D341Med (cell line): ENCODE measurements around the gene AKT2.
A peak's percentile ranks its signal among the peaks of the same experiment; 100 is the strongest.
"Not testable (repeated sequence)": the region's sequence is repeated elsewhere in the genome, so short reads cannot be mapped to it uniquely, and the experiment has no call there.

ENCODE experiments used
- DNase-seq: peaks from one replicate; pipeline ENCODE4 v3.0.0; 2012; ENCODE audit warnings: low spot score

Gene AKT2

GRCh38 chr19:40284501-40285352, at the start of gene AKT2:
Gene AKT2, minus strand, starts transcription at chr19:40285345. Its CDS starts 20,078 bp downstream, at chr19:40265267.
- peak; percentile 90 for DNase-seq

- DNase-seq, result not testable (repeated sequence)
Observed at GRCh38 chr19:40333083-40333482, 47.9 kb upstream of the AKT2 start.

- DNase-seq, result no peak
Observed at GRCh38 chr19:40332669-40333068, 47.5 kb upstream of the AKT2 start.

GRCh38 chr19:40331052-40331451, 45.9 kb upstream of the AKT2 start:
- DNase-seq, result no peak

GRCh38 chr19:40326201-40326600, 41.1 kb upstream of the AKT2 start:
- no peak for DNase-seq

- no peak for DNase-seq
Observed at GRCh38 chr19:40323705-40324104, 38.6 kb upstream of the AKT2 start.

GRCh38 chr19:40322951-40323615, 37.9 kb upstream of the AKT2 start:
- no peak for DNase-seq

GRCh38 chr19:40322271-40322610, 37.1 kb upstream of the AKT2 start:
- DNase-seq, result no peak

- no peak for DNase-seq
Observed at GRCh38 chr19:40321566-40322270, 36.6 kb upstream of the AKT2 start.

- no peak for DNase-seq
Observed at GRCh38 chr19:40321076-40321475, 35.9 kb upstream of the AKT2 start.

- no peak for DNase-seq
Observed at GRCh38 chr19:40320558-40320935, 35.4 kb upstream of the AKT2 start.

- no peak for DNase-seq
Observed at GRCh38 chr19:40317338-40317737, 32.2 kb upstream of the AKT2 start.

- DNase-seq, result no peak
Observed at GRCh38 chr19:40315812-40316470, 30.8 kb upstream of the AKT2 start.

GRCh38 chr19:40314656-40315055, 29.5 kb upstream of the AKT2 start:
- DNase-seq, result no peak

- no peak for DNase-seq
Observed at GRCh38 chr19:40313229-40313983, 28.3 kb upstream of the AKT2 start.

- DNase-seq, result no peak
Observed at GRCh38 chr19:40312533-40312932, 27.4 kb upstream of the AKT2 start.

- DNase-seq, result no peak
Observed at GRCh38 chr19:40309666-40310065, 24.5 kb upstream of the AKT2 start.

GRCh38 chr19:40305403-40305802, 20.3 kb upstream of the AKT2 start:
- DNase-seq, result peak; percentile 82

- DNase-seq, result no peak
Observed at GRCh38 chr19:40304306-40304705, 19.2 kb upstream of the AKT2 start.

GRCh38 chr19:40303765-40304164, 18.6 kb upstream of the AKT2 start:
- no peak for DNase-seq

- DNase-seq, result no peak
Observed at GRCh38 chr19:40302224-40303011, 17.3 kb upstream of the AKT2 start.
